Stimulated activated CD8-positive, alpha-beta memory T cell treated with anti-CD3 and anti-CD28 coated beads, Interleukin-12 subunit alpha, Interleukin-12 subunit beta, amount 100 ng/mL, for 4 hours (primary cell): ENCODE data around the gene PRKCB.

Source experiments
- DNase-seq: peaks from one replicate; pipeline ENCODE4 v3.0.0-alpha.2; 2020; ENCODE audit warnings: low read depth

PRKCB gene

DNA sequence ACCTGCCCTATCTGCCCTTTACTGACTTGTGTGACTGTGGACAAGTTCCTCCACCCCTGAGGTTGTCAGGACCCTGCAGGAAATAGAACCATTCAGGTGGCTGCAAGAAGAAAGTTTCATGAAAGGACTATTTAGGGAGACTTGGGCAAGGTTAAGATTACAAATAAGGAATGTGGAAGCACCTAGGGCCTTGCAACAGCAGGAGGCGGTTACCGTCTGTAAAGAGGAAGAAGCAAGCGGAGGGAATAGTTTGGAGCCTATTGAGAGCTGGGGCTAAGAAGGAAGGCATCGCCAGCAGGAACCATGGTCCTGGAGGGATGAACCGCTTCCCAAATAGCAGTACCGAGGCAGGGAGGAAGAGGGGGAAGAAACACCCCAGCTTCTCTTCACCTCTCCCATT lies 132.4 kb downstream of the PRKCB start:
- DNase-seq = no peak

DNA sequence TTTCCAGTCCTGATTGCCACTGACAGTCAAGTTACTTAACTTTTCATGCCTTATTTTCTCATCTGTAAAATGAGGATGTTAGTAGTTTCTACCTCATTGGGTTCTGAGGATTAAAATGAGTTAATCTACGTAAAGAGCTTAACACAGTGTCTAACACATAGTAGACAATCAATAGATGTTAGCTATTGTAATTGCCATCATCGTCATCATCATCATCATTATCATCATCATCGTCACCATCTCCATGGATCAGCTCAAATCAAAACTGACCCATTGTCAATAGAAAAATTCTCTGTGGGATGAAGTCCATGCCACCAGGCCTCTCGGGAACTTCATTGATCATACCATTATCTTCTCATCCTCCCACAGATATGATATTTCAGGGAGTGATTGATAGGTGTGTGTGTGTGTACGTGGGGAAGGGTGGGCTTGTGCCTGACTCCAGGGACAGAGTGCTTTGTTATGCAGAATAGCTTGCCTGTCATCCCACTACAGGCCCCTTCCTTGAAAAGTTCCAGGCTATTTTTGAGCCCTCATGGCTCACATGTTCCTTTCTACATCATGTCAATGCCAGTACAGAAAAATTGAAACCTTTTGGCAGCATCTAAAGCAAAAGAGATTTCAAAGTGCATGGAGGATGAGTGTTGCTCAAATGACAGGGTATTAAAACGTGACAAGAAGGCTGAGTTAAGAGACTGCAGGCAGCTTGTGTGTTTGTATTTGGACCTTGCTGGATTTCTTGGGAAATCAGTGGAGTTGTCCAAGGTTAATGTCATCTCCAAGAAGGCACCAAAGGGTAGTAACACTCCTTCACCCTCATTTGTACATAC lies 133.9 kb downstream of the PRKCB start:
- no peak for DNase-seq

DNA sequence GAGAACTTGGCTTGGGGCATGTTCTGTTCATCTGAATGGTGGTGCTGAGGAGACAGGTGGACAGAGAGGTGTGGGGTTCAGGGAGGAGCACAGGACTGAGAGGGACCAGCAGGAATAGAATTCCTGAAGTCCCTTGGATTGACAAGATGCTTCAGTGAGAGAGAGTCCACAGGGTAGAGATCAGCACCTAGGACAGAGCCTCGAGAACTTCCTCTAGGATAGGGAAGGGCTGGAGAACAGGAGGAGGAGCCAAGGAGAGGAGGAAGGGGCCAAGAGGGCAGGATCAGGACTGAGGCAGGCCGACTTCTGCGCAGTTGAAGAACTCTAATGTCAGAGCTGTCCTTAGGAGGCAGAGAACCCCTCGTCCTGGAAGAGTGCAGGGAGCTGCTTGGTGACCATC lies 138.4 kb downstream of the PRKCB start:
- no peak for DNase-seq

DNA sequence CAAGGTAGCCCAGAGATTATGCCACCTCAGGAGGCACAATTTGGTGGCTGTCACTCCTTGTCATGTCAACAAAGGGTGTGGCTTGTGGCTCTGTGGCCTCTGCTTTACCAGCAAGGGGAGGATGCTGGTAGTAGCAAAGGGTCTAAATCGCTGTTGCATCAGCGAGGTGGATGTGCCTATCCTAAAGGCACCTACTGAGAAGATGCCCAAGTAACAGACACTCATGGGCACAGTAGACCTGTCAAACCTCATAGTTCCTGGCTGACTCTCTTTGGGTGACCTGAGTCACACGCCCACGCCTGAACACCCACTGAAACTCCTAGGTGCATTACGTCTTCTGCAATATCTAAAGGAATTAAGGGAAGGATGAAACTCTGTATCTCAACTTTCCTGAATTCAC lies 139.5 kb downstream of the PRKCB start:
- DNase-seq = no peak

DNA sequence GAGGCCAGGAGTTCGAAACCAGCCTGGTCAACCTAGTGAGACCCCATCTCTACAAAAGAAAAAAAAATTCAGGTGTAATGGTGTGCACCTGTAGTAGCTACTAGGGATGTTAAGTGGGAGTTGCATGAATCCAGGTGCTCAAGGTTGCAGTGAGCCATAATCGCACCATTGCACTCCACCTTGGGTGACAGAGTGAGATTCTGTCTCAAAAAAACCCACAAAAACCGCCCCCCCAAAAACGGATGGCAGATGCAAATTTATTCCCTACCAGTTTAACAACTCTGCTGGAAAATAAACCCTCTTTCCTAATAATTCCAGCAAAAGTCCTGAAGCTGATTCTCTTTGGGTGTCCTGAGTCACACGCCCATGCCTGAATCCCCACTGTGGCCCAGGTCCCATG lies 140.3 kb downstream of the PRKCB start:
- DNase-seq = no peak

DNA sequence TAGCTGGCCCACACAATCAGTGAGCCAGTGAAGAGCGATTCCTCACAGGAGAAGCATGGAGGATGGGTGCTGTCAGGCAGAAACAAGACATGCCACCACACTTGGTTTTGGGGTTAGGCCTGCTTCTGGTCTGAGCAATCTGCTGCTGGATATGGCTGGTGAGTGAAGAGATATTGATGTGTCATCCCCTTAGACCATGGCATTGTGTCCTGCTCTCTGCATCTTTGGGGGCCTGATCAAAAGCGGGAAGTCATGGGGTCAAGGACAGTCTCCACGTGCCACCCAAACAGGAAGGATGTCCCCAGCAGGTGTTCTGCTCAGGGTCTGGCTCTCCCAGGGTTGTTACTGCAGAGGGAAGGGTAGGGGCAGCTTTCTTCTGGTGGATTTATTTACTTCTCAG lies 140.7 kb downstream of the PRKCB start:
- DNase-seq = no peak

DNA sequence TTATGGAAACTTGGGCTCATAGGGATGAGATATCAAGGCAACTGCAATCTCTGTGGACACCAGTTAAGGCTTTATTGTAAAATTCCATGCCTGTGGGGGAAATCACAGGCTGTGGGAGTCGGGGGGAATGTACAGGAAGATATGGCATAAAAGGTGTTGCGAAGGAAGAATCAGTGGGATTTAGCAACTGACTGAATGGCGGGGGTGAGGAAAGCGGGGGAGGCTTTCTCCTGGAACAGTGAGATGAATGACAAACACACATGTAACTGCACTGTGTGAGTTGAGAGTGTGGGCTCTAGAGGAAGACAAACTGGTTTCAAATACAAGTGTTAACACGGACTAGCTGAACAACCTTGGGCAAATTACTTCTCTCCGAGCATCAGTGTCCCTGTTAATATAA lies 143.7 kb downstream of the PRKCB start:
- DNase-seq = no peak

DNA sequence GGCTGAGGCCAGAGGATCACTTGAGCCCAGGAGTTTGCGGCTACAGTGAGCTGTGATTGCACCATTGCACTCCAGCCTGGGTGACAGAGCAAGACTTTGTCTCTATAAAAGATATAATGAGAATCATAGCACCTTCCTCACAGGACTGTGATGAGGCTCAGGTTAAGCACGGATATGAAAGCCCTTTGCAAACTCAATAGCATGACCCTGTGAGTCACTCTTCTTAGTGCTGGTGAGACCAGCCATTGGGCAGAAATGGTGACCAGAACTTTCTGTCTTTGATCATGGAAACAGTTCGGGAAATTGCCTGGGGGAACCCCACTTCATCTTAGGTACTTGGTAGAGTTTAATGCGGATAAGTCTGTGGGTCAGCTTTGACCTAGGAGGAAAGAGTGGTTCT lies 144.2 kb downstream of the PRKCB start:
- no peak for DNase-seq

DNA sequence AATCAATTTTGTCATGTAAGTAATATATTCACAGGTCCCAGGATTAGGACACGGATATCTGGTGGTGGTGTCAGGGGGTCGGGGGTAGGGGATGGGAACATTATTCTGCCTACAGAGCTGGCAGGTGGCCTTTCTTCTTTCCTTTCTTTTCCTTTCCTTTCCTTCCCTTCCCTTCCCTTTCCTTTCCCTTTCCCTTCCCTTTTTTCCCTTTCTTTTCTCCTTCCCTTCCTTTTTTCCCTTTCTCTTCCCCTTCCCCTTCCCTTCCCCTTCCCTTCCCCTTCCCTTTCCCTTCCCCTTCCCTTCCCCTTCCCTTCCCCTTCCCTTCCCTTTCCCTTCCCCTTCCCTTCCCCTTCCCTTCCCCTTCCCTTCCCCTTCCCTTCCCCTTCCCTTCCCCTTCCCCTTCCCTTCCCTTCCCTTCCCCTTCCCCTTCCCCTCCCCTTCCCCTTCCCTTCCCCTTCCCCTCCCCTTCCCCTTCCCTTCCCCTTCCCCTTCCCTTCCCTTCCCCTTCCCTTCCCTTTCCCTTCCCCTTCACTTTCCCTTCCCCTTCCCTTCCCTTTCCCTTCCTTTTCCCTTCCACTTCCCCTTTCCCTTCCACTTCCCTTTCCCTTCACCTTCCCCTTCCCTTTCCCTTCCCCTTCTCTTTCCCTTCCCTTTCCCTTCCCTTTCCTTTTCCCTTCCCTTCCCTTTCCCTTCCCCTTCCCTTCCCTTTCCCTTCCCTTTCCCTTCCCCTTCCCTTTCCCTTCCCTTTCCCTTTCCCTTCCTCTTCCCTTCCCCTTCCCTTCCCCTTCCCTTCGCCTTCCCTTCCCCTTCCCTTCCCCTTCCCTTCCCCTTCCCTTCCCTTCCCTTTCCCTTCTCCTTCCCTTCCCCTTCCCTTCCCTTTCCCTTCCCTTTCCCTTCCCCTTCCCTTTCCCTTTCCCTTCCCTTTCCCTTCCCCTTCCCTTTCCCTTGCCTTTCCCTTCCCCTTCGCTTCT lies 145.9 kb downstream of the PRKCB start:
- no peak for DNase-seq

DNA sequence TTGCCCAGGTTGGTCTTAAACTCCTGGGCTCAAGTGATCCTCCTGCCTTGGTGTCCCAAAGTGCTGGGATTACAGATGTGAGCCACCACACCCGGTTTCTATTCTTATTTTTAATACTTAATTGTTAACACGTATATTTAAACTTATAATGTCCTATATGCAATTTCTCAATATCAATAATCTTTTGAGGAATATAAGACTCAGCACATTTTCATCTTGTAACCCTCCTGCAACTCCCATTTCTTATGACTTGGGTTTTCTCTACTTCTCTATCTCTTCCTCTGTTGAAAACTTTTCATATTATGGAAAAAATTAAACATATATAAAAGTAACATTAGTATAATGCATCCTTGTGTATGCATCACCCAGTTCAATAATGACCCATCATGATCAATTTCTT lies 150.7 kb downstream of the PRKCB start:
- no peak for DNase-seq

DNA sequence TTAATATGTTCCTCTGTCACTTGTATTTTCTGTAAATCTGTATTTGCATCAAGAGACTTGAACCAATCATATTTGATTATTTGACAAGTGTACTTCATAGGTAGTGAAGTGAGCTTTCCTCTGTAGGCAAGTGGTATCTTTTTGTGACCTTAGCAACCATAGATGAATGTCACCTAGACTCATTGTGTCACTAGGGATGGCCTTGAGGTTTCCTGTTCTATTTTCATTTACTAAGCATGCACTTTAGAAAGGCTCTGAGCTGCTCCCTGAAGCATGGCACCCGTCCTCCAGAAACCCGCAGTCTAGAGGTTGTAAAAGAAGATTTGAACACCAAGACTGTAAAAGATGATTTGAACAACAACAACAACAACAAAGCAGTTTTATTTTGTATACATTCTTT lies 151.7 kb downstream of the PRKCB start:
- DNase-seq = no peak

DNA sequence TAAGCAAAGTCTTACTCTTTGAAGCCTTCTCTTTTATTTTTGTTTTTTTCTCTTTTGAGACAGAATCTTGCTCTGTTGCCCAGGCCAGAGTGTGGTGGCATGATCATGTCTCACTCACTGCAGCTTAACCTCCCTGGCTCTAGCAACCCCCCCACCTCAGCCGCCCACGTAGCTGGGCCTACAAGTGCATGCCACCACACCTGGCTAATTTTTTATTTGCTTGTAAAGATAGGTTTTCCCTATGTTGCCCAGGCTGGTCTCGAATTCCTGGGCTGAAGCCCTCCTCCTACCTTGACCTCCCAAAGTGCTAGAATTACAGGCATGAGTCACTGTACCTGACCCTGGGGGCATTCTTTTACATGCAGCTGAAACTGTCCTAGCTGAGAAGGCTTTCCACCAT lies 154.7 kb downstream of the PRKCB start:
- DNase-seq = no peak

DNA sequence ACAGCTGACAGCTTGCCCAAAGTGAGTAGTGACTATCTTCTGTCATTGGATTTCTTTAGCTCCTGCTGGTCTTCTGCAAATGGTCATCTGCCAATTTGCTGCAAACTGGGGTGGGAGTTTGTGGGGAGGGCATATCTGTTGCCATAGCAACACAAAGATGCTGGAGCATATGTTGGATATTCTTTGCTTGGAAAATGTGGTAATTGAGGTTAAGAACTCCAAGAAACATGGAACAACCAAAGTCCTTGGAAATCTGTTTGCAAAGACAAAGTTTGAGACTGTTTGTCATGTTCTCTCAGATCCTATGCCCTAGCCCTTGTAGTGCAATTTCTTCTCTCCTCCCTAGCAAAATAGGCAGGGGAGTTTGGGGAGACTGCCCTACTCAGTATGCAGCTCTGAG lies 155.3 kb downstream of the PRKCB start:
- DNase-seq = no peak

DNA sequence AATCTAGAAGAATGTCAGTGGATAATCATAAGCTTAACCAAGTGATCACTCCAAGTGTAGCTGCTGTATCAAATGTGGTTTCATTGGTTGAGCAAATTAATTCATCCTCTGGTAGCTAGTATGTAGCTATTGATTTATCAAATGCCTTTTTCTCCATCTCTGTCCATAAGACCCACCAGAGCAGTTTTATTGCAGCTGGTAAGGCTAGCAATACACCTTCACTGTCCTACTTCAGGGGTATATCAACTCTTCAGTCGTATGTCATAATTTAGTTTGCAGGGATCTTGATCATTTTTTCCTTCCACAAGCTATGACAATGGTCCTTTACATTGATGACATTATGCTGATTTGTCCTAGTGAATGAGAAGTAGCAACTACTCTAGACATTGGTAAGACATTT lies 158.8 kb downstream of the PRKCB start:
- no peak for DNase-seq

DNA sequence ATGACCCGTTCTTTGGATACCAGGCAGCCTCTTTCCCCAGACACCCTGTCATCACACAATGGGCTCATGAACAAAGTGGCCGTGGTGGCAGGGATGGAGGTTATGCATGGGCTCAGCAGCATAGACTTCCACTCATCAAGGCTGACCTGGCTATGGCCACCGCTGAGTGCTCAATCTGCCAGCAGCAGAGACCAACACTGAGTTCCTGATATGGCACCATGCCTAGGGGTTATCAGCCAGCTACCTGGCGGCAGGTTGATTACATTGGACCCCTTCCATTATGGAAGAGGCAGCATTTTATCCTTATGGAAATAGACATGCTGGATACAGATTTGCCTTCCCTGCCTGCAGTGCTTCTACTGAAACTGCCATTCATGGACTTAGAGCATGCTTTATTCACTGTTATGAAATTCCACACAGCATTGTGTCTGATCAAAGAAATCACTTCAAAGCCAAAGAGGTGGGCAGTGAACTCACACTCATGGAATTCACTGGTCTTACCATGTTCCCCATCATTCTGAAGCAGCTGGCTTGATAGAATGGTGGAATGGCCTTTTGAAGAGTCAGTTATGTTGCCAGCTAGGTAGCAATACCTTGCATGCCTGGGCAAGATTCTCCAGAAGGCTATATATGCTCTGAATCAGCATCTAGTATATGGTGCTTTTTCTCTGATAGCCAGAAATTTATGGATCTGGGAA lies 160.6 kb downstream of the PRKCB start:
- no peak for DNase-seq

DNA sequence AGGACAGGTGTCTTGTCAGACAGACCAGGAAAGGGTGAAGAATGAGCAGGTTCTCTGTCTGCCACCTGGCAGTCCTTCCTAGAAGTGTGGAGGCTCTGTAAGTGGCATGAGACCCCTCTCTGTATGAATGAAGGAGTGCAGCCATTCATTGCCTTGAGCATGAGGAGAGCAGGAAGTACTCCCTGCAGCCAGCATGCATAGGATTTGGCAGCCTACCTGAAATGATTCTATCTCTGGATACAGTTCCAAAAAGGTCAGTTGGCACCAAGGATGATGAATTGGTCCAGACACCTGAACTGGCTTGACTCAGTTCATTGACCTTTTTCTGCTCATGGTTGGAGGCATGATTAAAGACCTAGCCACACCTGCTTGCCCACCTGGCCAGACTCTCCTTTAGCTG lies 163.0 kb downstream of the PRKCB start:
- DNase-seq = no peak

DNA sequence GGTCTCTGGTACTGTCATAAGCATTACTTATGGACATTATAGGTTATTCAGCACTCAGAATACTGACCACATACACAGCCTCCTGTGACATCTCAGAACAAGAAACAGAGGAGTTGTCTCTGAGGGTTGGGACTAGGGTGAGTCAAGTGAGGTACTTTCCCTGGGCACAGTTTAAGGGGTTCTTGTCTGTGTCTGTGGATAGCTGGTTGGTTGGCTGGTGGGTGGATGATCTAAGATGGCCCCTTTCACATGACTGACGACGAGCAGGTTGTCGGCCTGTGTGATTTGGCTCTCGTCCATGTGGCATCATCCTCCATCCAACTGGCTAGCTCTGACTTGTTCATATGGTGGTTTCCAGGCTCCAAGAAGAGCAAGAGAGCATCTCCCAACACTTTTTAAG lies 163.9 kb downstream of the PRKCB start:
- DNase-seq = no peak

DNA sequence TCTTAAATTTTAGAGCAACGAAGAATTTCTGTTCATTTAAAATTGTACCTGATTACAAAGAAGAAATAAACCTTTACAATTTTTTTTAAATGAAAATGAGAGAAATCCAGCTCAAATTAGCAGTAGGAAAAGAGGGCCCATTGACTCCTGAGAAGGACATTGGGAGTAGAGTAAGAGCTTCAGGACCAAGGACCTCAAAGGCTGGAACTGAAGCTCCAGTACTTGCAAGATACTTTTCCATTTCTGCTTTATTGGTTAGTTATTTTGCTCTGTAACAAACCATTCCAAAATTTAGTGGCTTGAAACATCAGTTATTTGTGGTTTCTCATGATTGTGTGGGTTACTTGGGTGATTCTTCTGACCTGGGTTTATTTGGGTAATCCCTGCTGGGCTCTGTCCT lies 165.9 kb downstream of the PRKCB start:
- DNase-seq = no peak

DNA sequence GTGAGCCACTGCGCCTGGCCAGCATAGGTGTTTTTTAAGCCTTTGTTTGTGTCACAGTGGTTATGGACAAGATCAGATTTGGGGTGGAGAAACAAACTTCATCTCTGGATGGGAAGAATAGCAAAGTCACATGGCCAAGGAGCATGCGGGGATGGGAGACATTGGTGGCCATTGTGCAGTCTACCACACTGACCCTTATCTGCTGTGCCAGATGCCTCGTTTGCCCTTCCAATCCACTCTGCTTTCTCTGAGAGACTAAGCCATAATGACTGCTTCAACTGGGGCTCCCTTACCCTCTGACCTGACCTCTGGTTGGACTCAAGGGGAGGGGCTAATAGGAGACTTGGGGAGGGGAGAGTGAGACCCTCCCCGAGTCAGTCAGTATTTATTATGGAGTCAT lies 166.8 kb downstream of the PRKCB start:
- no peak for DNase-seq

DNA sequence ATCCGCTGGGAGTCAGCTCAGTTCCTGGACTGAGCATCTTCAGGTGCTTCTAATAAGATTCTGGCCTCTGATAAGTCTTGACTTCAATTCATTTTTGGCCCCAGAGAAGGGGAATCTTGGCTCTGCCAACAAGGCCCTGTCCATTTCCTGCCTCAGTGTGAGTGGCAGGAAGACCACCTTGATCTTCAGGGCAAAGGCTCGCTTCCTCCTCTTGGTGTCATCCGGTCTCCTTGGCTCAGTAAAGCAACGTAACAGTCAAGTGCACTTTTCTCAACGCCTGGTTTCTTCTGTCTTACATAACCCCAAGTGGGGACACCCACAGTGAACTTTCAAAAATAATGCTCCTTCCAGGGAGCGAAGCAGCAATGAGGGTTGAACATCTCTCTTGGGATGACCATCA lies 169.8 kb downstream of the PRKCB start:
- no peak for DNase-seq

DNA sequence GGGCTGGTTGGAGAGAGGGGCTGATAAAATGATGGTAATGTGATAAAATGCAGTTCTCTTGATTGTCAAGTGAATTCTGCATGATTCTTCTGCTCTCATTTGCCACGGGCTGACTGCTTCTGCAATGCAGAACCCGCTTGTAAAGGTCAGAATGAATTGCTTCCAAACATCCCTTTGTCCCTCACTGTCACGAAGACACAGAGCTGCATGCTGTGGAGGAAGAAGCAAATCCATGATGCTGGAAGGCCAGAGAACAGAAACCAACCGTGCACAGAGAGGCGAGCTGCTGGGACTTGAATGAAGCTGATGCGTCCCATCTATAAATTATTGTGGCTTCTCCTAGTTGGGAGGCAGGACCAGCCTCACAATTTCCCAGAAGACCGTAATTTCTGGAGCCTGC lies 171.6 kb downstream of the PRKCB start:
- DNase-seq = no peak

DNA sequence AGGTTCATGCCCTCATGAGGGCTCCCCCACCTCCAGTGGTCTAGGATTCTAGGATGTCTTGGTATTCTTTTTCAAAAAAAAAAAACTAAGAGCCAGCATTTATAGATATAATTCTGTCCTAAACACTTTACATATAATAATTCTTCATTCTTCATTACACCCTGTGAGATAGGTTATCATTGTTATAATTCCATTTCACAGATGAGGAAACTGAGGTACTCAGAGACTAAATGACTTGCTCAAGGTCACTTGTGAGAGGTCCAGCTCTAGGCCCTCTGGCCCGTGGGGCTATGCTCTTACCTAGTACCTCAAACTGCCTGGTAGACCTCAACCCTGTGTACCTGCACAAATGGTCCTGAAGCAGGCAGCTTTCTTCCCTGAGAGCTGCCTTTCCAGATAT lies 172.2 kb downstream of the PRKCB start:
- DNase-seq = no peak

DNA sequence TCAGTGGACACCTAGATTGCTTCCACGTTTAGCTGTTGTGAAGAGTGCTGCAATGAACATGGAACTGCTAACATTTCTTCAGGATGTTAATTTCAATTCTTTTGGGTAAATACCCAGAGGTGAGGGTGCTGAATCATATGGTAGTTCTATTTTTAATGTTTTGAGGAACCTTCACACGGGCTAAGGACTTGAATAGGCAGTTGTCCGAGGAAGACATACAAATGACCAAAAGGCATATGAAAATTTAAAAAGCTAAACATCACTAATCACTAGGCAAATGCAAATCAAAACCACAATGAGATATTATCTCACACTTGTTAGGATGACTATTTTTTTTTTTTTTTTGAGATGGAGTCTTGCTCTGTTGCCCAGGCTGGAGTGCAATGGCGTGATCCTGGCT lies 173.3 kb downstream of the PRKCB start:
- DNase-seq = no peak
